Measurements from ENCODE around the gene NDUFA3. TPM values are rescaled to one million over a fixed set of nuclear protein-coding genes. Genes with fewer than 3 reads are reported as not detected.

Gene NDUFA3
- total RNA-seq, 1 experiment from 2014 or later = 211 TPM

- Histone ChIP-seq H3K27ac (ENCODE audit: low read length) (no peak overlapping the region), H3K36me3 (ENCODE audit: control insufficient read depth, insufficient read depth, low read length) (peaks cover 17% of the 10 kb centered on the region), H3K9me3 (ENCODE audit: control insufficient read depth, insufficient read depth, low read depth, low read length) (no peaks in the 10 kb centered on the region), H3K4me1 (ENCODE audit: control insufficient read depth, insufficient read depth, low read length) (no peaks in the 10 kb centered on the region), H3K27me3 (ENCODE audit: control insufficient read depth, insufficient read depth, low read length) (no peaks in the 10 kb centered on the region), H3K4me3 (ENCODE audit: low read depth in 2 of 2, low read length in 2 of 2) (no peak overlapping the region)
- in situ Hi-C loops (cut with HindIII; ENCODE audit: low pct_unique_long_range_greater_than_20kb, low sequenced_read_pairs) = no loop called here
- ChIA-PET CTCF (no interaction called here), POLR2A (interaction anchor here (0.7 to 1.6 kb wide), 2 partner anchors 9 to 233 kb away, joined by 3 to 5 read pairs; no protein-coding TSS in a partner anchor)
- ATAC-seq = no peak
- DNase-seq (ENCODE audit: low read depth, low spot score) = no peak
- BruUV-seq (replicated peaks) = no TSS peak
- TF ChIP-seq TCF7L2 (IDR thresholded peaks at IDR 0.05; ENCODE audit: low read depth, low read length) (no peak), POLR2AphosphoS5 (IDR thresholded peaks at IDR 0.05; ENCODE audit: low read depth, low read length) (no peak), CTCF (IDR thresholded peaks at IDR 0.05) (no peak), SIN3A (IDR thresholded peaks at IDR 0.05; ENCODE audit: borderline replicate concordance, insufficient read depth, low read depth, low read length) (no peak)
- TF ChIP-seq, protein P1, sequence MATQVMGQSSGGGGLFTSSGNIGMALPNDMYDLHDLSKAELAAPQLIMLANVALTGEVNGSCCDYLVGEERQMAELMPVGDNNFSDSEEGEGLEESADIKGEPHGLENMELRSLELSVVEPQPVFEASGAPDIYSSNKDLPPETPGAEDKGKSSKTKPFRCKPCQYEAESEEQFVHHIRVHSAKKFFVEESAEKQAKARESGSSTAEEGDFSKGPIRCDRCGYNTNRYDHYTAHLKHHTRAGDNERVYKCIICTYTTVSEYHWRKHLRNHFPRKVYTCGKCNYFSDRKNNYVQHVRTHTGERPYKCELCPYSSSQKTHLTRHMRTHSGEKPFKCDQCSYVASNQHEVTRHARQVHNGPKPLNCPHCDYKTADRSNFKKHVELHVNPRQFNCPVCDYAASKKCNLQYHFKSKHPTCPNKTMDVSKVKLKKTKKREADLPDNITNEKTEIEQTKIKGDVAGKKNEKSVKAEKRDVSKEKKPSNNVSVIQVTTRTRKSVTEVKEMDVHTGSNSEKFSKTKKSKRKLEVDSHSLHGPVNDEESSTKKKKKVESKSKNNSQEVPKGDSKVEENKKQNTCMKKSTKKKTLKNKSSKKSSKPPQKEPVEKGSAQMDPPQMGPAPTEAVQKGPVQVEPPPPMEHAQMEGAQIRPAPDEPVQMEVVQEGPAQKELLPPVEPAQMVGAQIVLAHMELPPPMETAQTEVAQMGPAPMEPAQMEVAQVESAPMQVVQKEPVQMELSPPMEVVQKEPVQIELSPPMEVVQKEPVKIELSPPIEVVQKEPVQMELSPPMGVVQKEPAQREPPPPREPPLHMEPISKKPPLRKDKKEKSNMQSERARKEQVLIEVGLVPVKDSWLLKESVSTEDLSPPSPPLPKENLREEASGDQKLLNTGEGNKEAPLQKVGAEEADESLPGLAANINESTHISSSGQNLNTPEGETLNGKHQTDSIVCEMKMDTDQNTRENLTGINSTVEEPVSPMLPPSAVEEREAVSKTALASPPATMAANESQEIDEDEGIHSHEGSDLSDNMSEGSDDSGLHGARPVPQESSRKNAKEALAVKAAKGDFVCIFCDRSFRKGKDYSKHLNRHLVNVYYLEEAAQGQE (IDR thresholded peaks at IDR 0.05; ENCODE audit: insufficient read depth in 1 of 2, low read depth in 2 of 2, low read length in 1 of 2) = no peak
- intact Hi-C loops (cut with micrococcal nuclease; ENCODE audit: unreplicated experiment) = no loop called here
Measured at GRCh38 chr19:54123682-54124081, 21.0 kb downstream of the NDUFA3 start.

- H3K27me3 ChIP-seq (ENCODE audit: control insufficient read depth, insufficient read depth, low read length) = no peaks in the 10 kb centered on the region
- ATAC-seq = no peak
- CTCF ChIA-PET = no interaction called here
- no peak overlapping the region for H3K27ac ChIP-seq (ENCODE audit: low read length)
- in situ Hi-C loops (cut with HindIII; ENCODE audit: low pct_unique_long_range_greater_than_20kb, low sequenced_read_pairs) = no loop called here
- H3K36me3 ChIP-seq (ENCODE audit: control insufficient read depth, insufficient read depth, low read length) = peaks cover 17% of the 10 kb centered on the region
- no TSS peak for BruUV-seq (replicated peaks)
- intact Hi-C loops (cut with micrococcal nuclease; ENCODE audit: unreplicated experiment) = no loop called here
- no peak overlapping the region for H3K4me3 ChIP-seq (ENCODE audit: low read depth in 2 of 2, low read length in 2 of 2)
- H3K4me1 ChIP-seq (ENCODE audit: control insufficient read depth, insufficient read depth, low read length) = no peaks in the 10 kb centered on the region
- no peaks in the 10 kb centered on the region for H3K9me3 ChIP-seq (ENCODE audit: control insufficient read depth, insufficient read depth, low read depth, low read length)
- no peak for DNase-seq (ENCODE audit: low read depth, low spot score)
- TF ChIP-seq POLR2AphosphoS5 (IDR thresholded peaks at IDR 0.05; ENCODE audit: low read depth, low read length) (no peak), SIN3A (IDR thresholded peaks at IDR 0.05; ENCODE audit: borderline replicate concordance, insufficient read depth, low read depth, low read length) (no peak), TCF7L2 (IDR thresholded peaks at IDR 0.05; ENCODE audit: low read depth, low read length) (no peak), CTCF (IDR thresholded peaks at IDR 0.05) (no peak)
- TF ChIP-seq, protein P1 (IDR thresholded peaks at IDR 0.05; ENCODE audit: insufficient read depth in 1 of 2, low read depth in 2 of 2, low read length in 1 of 2) = no peak
- POLR2A ChIA-PET = interaction anchor here (0.7 to 1.6 kb wide), 2 partner anchors 10 to 233 kb away, joined by 3 to 5 read pairs; no protein-coding TSS in a partner anchor
Measured at GRCh38 chr19:54124393-54124792, 21.7 kb downstream of the NDUFA3 start.

Measured in Panc1 (cell line).